IgD-negative memory B cell (primary cell): ENCODE data around the gene NEUROG1. TPM values are rescaled to one million over a fixed set of nuclear protein-coding genes. Genes with fewer than 3 reads are reported as not detected.
"Not testable (repeated sequence)": the region's sequence is repeated elsewhere in the genome, so short reads cannot be mapped to it uniquely, and the experiment has no call there.

ENCODE experiments used
- H3K27ac Mint-ChIP-seq, 3 donors: one replicate each; pipeline ENCODE4 v1.8.0; 2020 to 2022; ENCODE audit warnings: mild to moderate bottlenecking in 3 of 3, mixed read lengths in 3 of 3, moderate library complexity in 1 of 3
- H3K27me3 Mint-ChIP-seq: one replicate; pipeline ENCODE4 v1.8.0; 2021; ENCODE audit warnings: mixed read lengths
- H3K36me3 Mint-ChIP-seq: one replicate; pipeline ENCODE4 v1.8.0; 2020; ENCODE audit warnings: mild to moderate bottlenecking, mixed read lengths
- H3K4me1 Mint-ChIP-seq, 3 donors: one replicate each; pipeline ENCODE4 v1.8.0; 2020 to 2022; ENCODE audit warnings: mixed read lengths in 3 of 3, mild to moderate bottlenecking in 1 of 3
- H3K4me3 Mint-ChIP-seq, 4 donors: one replicate each; pipeline ENCODE4 v1.8.0; 2020 to 2022; ENCODE audit warnings: mild to moderate bottlenecking in 4 of 4, mixed read lengths in 4 of 4, moderate library complexity in 3 of 4
- H3K9me3 Mint-ChIP-seq, 3 donors: one replicate each; pipeline ENCODE4 v1.8.0; 2020 to 2021; ENCODE audit warnings: mixed read lengths in 3 of 3, mild to moderate bottlenecking in 1 of 3
- polyA plus RNA-seq: library from polyadenylated mRNA; unstranded; fragments of 300-500 nt; fragmentation: Illumina TruSeq; gene quantifications from one replicate; pipeline ENCODE4 v1.2.3, GENCODE V29; 2021

The NEUROG1 gene
- polyA plus RNA-seq, 1 donor from 2014 or later = not detected

GRCh38 chr5:135535420-135535819 is 344 bp downstream of the NEUROG1 start:
- H3K9me3 Mint-ChIP-seq = peaks cover 0 to 5% (median 0%) of the 10 kb centered on the region in 3 donors
- peaks cover 0 to 8% (median 0%) of the 10 kb centered on the region in 3 donors for H3K4me1 Mint-ChIP-seq
- H3K27me3 Mint-ChIP-seq = peaks cover 69% of the 10 kb centered on the region
- peaks cover 1% of the 10 kb centered on the region for H3K36me3 Mint-ChIP-seq
- H3K4me3 Mint-ChIP-seq = peak overlapping the region in 2 of 4 donors; percentile 14 to 45
- H3K27ac Mint-ChIP-seq = no peak overlapping the region

GRCh38 chr5:135534609-135535419 is 950 bp downstream of the NEUROG1 start:
- H3K27me3 Mint-ChIP-seq = peaks cover 72% of the 10 kb centered on the region
- H3K36me3 Mint-ChIP-seq = peaks cover 1% of the 10 kb centered on the region
- H3K4me3 Mint-ChIP-seq = peak overlapping the region in 2 of 4 donors; percentile 28 to 58
- peaks cover 0 to 8% (median 0%) of the 10 kb centered on the region in 3 donors for H3K4me1 Mint-ChIP-seq
- H3K9me3 Mint-ChIP-seq = peaks cover 0 to 5% (median 0%) of the 10 kb centered on the region in 3 donors
- H3K27ac Mint-ChIP-seq = peak overlapping the region in 1 of 3 donors; percentile 50

GRCh38 chr5:135533794-135534193 is 2.0 kb downstream of the NEUROG1 start:
- Mint-ChIP-seq H3K36me3 (peaks cover 1% of the 10 kb centered on the region), H3K4me1 (peaks cover 0 to 8% (median 0%) of the 10 kb centered on the region in 3 donors), H3K9me3 (peaks cover 0 to 5% (median 0%) of the 10 kb centered on the region in 3 donors), H3K27ac (peak overlapping the region in 1 of 3 donors; percentile 1), H3K27me3 (peaks cover 66% of the 10 kb centered on the region), H3K4me3 (peak overlapping the region in 1 of 4 donors; percentile 60)

GRCh38 chr5:135533334-135533733 is 2.4 kb downstream of the NEUROG1 start:
- Mint-ChIP-seq H3K27me3 (peaks cover 63% of the 10 kb centered on the region), H3K36me3 (peaks cover 1% of the 10 kb centered on the region), H3K4me3 (no peak overlapping the region), H3K9me3 (peaks cover 0 to 5% (median 0%) of the 10 kb centered on the region in 3 donors), H3K27ac (no peak overlapping the region), H3K4me1 (peaks cover 0 to 8% (median 0%) of the 10 kb centered on the region in 3 donors)

- not testable (repeated sequence) for H3K4me1 Mint-ChIP-seq, H3K9me3 Mint-ChIP-seq, H3K36me3 Mint-ChIP-seq, H3K4me3 Mint-ChIP-seq, H3K27ac Mint-ChIP-seq
- peaks cover 50% of the 10 kb centered on the region for H3K27me3 Mint-ChIP-seq
Measured at GRCh38 chr5:135529576-135529975, 6.2 kb downstream of the NEUROG1 start.

- H3K9me3 Mint-ChIP-seq = peaks cover 8 to 12% (median 9%) of the 10 kb centered on the region in 3 donors
- no peak overlapping the region for H3K4me3 Mint-ChIP-seq
- H3K36me3 Mint-ChIP-seq = no peaks in the 10 kb centered on the region
- H3K27ac Mint-ChIP-seq = no peak overlapping the region
- H3K27me3 Mint-ChIP-seq = peaks cover 41% of the 10 kb centered on the region
- H3K4me1 Mint-ChIP-seq = no peaks in the 10 kb centered on the region
Measured at GRCh38 chr5:135526924-135527323, 8.8 kb downstream of the NEUROG1 start.

GRCh38 chr5:135521964-135522363 is 13.8 kb downstream of the NEUROG1 start:
- H3K4me3 Mint-ChIP-seq = no peak overlapping the region
- H3K4me1 Mint-ChIP-seq = no peaks in the 10 kb centered on the region
- H3K27me3 Mint-ChIP-seq = peaks cover 27% of the 10 kb centered on the region
- no peak overlapping the region for H3K27ac Mint-ChIP-seq
- H3K36me3 Mint-ChIP-seq = no peaks in the 10 kb centered on the region
- peaks cover 8 to 15% (median 9%) of the 10 kb centered on the region in 3 donors for H3K9me3 Mint-ChIP-seq

GRCh38 chr5:135517631-135518030 is 18.1 kb downstream of the NEUROG1 start:
- no peak overlapping the region for H3K27ac Mint-ChIP-seq
- no peak overlapping the region for H3K4me3 Mint-ChIP-seq
- H3K9me3 Mint-ChIP-seq = peaks cover 2 to 11% (median 10%) of the 10 kb centered on the region in 3 donors
- no peaks in the 10 kb centered on the region for H3K36me3 Mint-ChIP-seq
- no peaks in the 10 kb centered on the region for H3K4me1 Mint-ChIP-seq
- peaks cover 9% of the 10 kb centered on the region for H3K27me3 Mint-ChIP-seq

- peaks cover 0 to 10% (median 0%) of the 10 kb centered on the region in 3 donors for H3K9me3 Mint-ChIP-seq
- H3K36me3 Mint-ChIP-seq = no peaks in the 10 kb centered on the region
- no peak overlapping the region for H3K4me3 Mint-ChIP-seq
- H3K4me1 Mint-ChIP-seq = peaks cover 0 to 3% (median 0%) of the 10 kb centered on the region in 3 donors
- peaks cover 13% of the 10 kb centered on the region for H3K27me3 Mint-ChIP-seq
- no peak overlapping the region for H3K27ac Mint-ChIP-seq
Measured at GRCh38 chr5:135514116-135514515, 21.6 kb downstream of the NEUROG1 start.

GRCh38 chr5:135511761-135512575 is 23.8 kb downstream of the NEUROG1 start:
- H3K36me3 Mint-ChIP-seq = no peaks in the 10 kb centered on the region
- no peak overlapping the region for H3K4me3 Mint-ChIP-seq
- H3K4me1 Mint-ChIP-seq = peaks cover 0 to 7% (median 0%) of the 10 kb centered on the region in 3 donors
- peaks cover 0 to 10% (median 0%) of the 10 kb centered on the region in 3 donors for H3K9me3 Mint-ChIP-seq
- H3K27me3 Mint-ChIP-seq = peaks cover 18% of the 10 kb centered on the region
- H3K27ac Mint-ChIP-seq = no peak overlapping the region

GRCh38 chr5:135509995-135510394 is 25.8 kb downstream of the NEUROG1 start:
- H3K27ac Mint-ChIP-seq = no peak overlapping the region
- peaks cover 0 to 2% (median 0%) of the 10 kb centered on the region in 3 donors for H3K9me3 Mint-ChIP-seq
- H3K36me3 Mint-ChIP-seq = no peaks in the 10 kb centered on the region
- peaks cover 21% of the 10 kb centered on the region for H3K27me3 Mint-ChIP-seq
- H3K4me1 Mint-ChIP-seq = peaks cover 0 to 7% (median 0%) of the 10 kb centered on the region in 3 donors
- no peak overlapping the region for H3K4me3 Mint-ChIP-seq

- Mint-ChIP-seq H3K36me3 (no peaks in the 10 kb centered on the region), H3K9me3 (no peaks in the 10 kb centered on the region), H3K27me3 (peaks cover 23% of the 10 kb centered on the region), H3K4me1 (peaks cover 0 to 7% (median 0%) of the 10 kb centered on the region in 3 donors), H3K27ac (peak overlapping the region in 1 of 3 donors; percentile 26), H3K4me3 (no peak overlapping the region)
Measured at GRCh38 chr5:135508496-135509005, 27.2 kb downstream of the NEUROG1 start.

- no peaks in the 10 kb centered on the region for H3K9me3 Mint-ChIP-seq
- no peaks in the 10 kb centered on the region for H3K36me3 Mint-ChIP-seq
- H3K27me3 Mint-ChIP-seq = peaks cover 29% of the 10 kb centered on the region
- no peak overlapping the region for H3K4me3 Mint-ChIP-seq
- H3K4me1 Mint-ChIP-seq = peaks cover 0 to 7% (median 0%) of the 10 kb centered on the region in 3 donors
- no peak overlapping the region for H3K27ac Mint-ChIP-seq
Measured at GRCh38 chr5:135505973-135506372, 29.8 kb downstream of the NEUROG1 start.

- peaks cover 0 to 4% (median 0%) of the 10 kb centered on the region in 3 donors for H3K4me1 Mint-ChIP-seq
- H3K36me3 Mint-ChIP-seq = no peaks in the 10 kb centered on the region
- H3K27me3 Mint-ChIP-seq = peaks cover 18% of the 10 kb centered on the region
- H3K27ac Mint-ChIP-seq = no peak overlapping the region
- no peak overlapping the region for H3K4me3 Mint-ChIP-seq
- H3K9me3 Mint-ChIP-seq = no peaks in the 10 kb centered on the region
Measured at GRCh38 chr5:135504376-135504775, 31.4 kb downstream of the NEUROG1 start.

- Mint-ChIP-seq H3K9me3 (no peaks in the 10 kb centered on the region), H3K27me3 (peaks cover 17% of the 10 kb centered on the region), H3K4me1 (peaks cover 0 to 4% (median 0%) of the 10 kb centered on the region in 3 donors), H3K4me3 (no peak overlapping the region), H3K27ac (no peak overlapping the region), H3K36me3 (no peaks in the 10 kb centered on the region)
Measured at GRCh38 chr5:135503871-135504270, 31.9 kb downstream of the NEUROG1 start.
